ENCODE data around the gene PACRG.

The PACRG gene

GRCh38 chr6:163207431-163208383 is 479.9 kb downstream of the PACRG start:
- in situ Hi-C loops (cut with MboI; ENCODE audit: low pct_unique_long_range_greater_than_20kb, low sequenced_read_pairs, unreplicated experiment): no loop called here
- TF ChIP-seq CTCF (IDR thresholded peaks at IDR 0.05; ENCODE audit: extremely low read depth, insufficient read depth, missing control alignments): no peak
- no peak for DNase-seq (ENCODE audit: low spot score)

- in situ Hi-C loops (cut with MboI; ENCODE audit: low pct_unique_long_range_greater_than_20kb, low sequenced_read_pairs, unreplicated experiment): no loop called here
- DNase-seq (ENCODE audit: low spot score): no peak
- TF ChIP-seq CTCF (IDR thresholded peaks at IDR 0.05; ENCODE audit: extremely low read depth, insufficient read depth, missing control alignments): no peak
These were observed 481.2 kb downstream of the PACRG start for GRCh38 chr6:163209005-163209404.

- TF ChIP-seq CTCF (IDR thresholded peaks at IDR 0.05; ENCODE audit: extremely low read depth, insufficient read depth, missing control alignments): no peak
- in situ Hi-C loops (cut with MboI; ENCODE audit: low pct_unique_long_range_greater_than_20kb, low sequenced_read_pairs, unreplicated experiment): no loop called here
- no peak for DNase-seq (ENCODE audit: low spot score)
These were observed 484.3 kb downstream of the PACRG start for GRCh38 chr6:163212123-163212522.

GRCh38 chr6:163214259-163214658 is 486.5 kb downstream of the PACRG start:
- in situ Hi-C loops (cut with MboI; ENCODE audit: low pct_unique_long_range_greater_than_20kb, low sequenced_read_pairs, unreplicated experiment): no loop called here
- DNase-seq (ENCODE audit: low spot score): no peak
- TF ChIP-seq CTCF (IDR thresholded peaks at IDR 0.05; ENCODE audit: extremely low read depth, insufficient read depth, missing control alignments): no peak

- in situ Hi-C loops (cut with MboI; ENCODE audit: low pct_unique_long_range_greater_than_20kb, low sequenced_read_pairs, unreplicated experiment): no loop called here
- DNase-seq (ENCODE audit: low spot score): no peak
- TF ChIP-seq CTCF (IDR thresholded peaks at IDR 0.05; ENCODE audit: extremely low read depth, insufficient read depth, missing control alignments): no peak
These were observed 490.7 kb downstream of the PACRG start for GRCh38 chr6:163218361-163218894.

GRCh38 chr6:163226181-163226835 is 498.5 kb downstream of the PACRG start:
- DNase-seq (ENCODE audit: low spot score): no peak
- no peak for TF ChIP-seq CTCF (IDR thresholded peaks at IDR 0.05; ENCODE audit: extremely low read depth, insufficient read depth, missing control alignments)
- in situ Hi-C loops (cut with MboI; ENCODE audit: low pct_unique_long_range_greater_than_20kb, low sequenced_read_pairs, unreplicated experiment): no loop called here

Data from GM13977 (cell line).